Body of pancreas (tissue), 4 donors: Measurements from ENCODE around the gene COQ3.

Experiments
- POLR2A ChIP-seq, 3 donors: fragments of 450-650 bp; IDR thresholded peaks; one replicate each; pipeline ENCODE4 v1.6.1; 2016; ENCODE audit warnings: antibody characterized with exemption in 3 of 3, mild to moderate bottlenecking in 2 of 3
- TF ChIP-seq, protein P1 (sequence below), 7 experiments: fragments of 450-650 bp in 4 of 7; fragments of 200-600 bp in 3 of 7; sonication (generic) in 3 of 7; IDR thresholded peaks; one replicate each; pipeline ENCODE4 v1.5.1; 2016 to 2019; ENCODE audit warnings: antibody characterized with exemption in 7 of 7

DNA sequence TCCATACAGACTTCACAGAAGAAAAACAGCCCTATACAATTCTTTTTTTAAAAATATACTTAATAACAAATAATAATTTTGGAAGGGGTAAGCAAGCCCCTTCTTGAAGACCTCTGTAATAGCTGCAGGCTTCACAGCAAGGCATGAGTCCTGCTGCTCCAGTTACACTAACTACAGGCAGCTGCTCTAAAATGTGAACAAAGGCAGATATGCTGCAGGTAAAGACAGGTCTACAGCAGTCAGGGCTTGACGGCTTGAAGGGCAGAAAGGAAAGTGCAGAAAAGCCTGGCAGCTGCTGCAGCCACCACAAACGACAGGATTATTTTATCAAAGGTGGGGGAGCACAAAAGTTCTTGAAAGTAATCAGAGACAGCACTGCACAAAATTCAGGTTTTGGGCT lies 55.8 kb downstream of the COQ3 start:
- TF ChIP-seq, protein P1, sequence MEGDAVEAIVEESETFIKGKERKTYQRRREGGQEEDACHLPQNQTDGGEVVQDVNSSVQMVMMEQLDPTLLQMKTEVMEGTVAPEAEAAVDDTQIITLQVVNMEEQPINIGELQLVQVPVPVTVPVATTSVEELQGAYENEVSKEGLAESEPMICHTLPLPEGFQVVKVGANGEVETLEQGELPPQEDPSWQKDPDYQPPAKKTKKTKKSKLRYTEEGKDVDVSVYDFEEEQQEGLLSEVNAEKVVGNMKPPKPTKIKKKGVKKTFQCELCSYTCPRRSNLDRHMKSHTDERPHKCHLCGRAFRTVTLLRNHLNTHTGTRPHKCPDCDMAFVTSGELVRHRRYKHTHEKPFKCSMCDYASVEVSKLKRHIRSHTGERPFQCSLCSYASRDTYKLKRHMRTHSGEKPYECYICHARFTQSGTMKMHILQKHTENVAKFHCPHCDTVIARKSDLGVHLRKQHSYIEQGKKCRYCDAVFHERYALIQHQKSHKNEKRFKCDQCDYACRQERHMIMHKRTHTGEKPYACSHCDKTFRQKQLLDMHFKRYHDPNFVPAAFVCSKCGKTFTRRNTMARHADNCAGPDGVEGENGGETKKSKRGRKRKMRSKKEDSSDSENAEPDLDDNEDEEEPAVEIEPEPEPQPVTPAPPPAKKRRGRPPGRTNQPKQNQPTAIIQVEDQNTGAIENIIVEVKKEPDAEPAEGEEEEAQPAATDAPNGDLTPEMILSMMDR (IDR thresholded peaks at IDR 0.05): no peak
- no peak for TF ChIP-seq POLR2A (IDR thresholded peaks at IDR 0.05)
